ENCODE results near the gene LCORL. TPM values are rescaled to one million over a fixed set of nuclear protein-coding genes. Genes with fewer than 3 reads are reported as not detected.

The LCORL gene
- total RNA-seq, 2 experiments from 2014 or later: 11.6 to 14.4 TPM

DNA sequence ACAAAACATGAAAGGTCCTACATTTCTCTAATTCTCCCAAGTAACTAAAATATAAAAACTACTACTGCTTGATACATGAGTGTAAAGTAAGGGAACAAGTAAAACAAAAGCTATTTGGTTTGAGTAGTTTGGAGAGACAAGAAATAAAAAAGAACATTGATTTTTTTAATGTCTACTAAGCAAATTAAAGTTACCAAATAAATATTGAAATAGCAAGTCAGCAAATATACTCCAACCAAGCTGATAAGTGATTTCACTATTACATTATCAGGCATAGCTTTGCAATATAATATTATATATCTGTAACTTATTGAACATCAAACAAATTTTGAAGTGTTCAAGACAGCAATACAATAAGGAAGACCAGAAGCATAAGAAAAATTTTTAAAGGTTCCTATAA is 60.3 kb downstream of the LCORL start:
- DNase-seq: no peak
- ChIA-PET POLR2A (no interaction called here), CTCF (no interaction called here)
- Mint-ChIP-seq H3K9me3 (ENCODE audit: insufficient read depth) (no peaks in the 10 kb centered on the region), H3K27me3 (ENCODE audit: low read depth) (no peaks in the 10 kb centered on the region), H3K27ac (no peak overlapping the region), H3K36me3 (ENCODE audit: low read depth) (peaks cover 6% of the 10 kb centered on the region), H3K4me3 (no peak overlapping the region), H3K4me1 (ENCODE audit: low read depth) (no peaks in the 10 kb centered on the region)
- ATAC-seq: no peak

DNA sequence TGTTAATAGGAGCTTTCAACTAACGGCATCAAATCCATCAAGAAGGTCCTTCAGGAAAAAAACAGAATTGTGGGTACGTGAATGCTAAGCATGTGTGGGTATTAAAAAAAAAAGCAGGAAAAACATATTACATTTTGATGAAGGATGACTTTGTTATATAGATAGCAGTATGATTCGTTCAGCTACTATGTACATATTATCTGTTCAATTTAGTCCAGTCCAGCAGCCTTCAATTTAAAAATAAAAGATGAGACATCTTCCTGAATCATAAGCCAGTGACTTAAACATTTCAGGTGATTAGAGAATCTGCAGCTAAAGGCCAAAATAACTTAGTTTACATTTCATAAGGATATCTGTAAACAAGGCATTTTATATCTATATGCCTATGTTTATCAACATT is 63.4 kb downstream of the LCORL start:
- Mint-ChIP-seq H3K9me3 (ENCODE audit: insufficient read depth) (no peaks in the 10 kb centered on the region), H3K36me3 (ENCODE audit: low read depth) (peaks cover 17% of the 10 kb centered on the region), H3K4me1 (ENCODE audit: low read depth) (no peaks in the 10 kb centered on the region), H3K27ac (no peak overlapping the region), H3K27me3 (ENCODE audit: low read depth) (no peaks in the 10 kb centered on the region), H3K4me3 (no peak overlapping the region)
- ChIA-PET CTCF (no interaction called here), POLR2A (no interaction called here)
- ATAC-seq (no peak), DNase-seq (no peak)

DNA sequence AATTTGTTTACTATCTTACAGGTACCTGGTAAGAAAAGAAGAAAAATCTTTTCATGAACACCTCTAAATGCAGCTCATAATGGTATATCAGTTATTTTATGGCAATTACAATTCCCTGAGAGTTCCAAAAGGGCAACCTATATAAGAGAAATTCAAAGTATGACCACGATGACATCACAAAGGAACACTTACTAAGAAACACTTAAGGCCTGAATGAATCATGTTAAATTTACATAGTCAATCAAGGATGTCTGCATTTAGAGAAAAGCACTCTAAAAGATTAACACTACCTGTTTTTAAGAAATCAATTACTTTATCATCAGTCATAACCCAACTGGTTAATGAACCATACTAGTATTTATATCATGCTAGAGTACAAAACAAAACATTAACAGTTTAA is 63.9 kb downstream of the LCORL start:
- no peak for ATAC-seq
- POLR2A ChIA-PET: no interaction called here
- no peaks in the 10 kb centered on the region for H3K9me3 Mint-ChIP-seq (ENCODE audit: insufficient read depth)

DNA sequence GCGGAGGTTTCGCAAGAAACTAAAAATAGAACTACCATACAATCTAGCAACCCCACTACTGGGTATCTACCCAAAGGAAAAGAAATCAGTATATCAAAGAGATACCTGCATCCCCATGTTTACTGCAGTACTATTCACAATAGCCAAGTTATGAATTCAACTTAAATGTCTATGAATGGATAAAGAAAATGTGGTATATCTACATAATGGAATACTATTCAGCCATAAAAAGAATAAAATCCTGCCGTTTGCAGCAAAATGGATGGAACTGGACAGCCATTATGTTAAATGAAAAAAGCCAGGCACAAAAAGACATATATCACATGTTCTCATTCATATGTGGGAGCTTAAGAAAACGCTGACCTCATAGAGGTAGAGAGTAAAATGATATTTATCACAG is 65.3 kb downstream of the LCORL start:
- DNase-seq (no peak), ATAC-seq (no peak)
- Mint-ChIP-seq H3K36me3 (ENCODE audit: low read depth) (peaks cover 18% of the 10 kb centered on the region), H3K4me1 (ENCODE audit: low read depth) (no peaks in the 10 kb centered on the region), H3K27ac (no peak overlapping the region), H3K27me3 (ENCODE audit: low read depth) (no peaks in the 10 kb centered on the region), H3K9me3 (ENCODE audit: insufficient read depth) (no peaks in the 10 kb centered on the region), H3K4me3 (no peak overlapping the region)
- CTCF ChIA-PET: interaction anchor here (1.1 kb wide), 1 partner anchor 64 kb away, joined by 4 read pairs; no protein-coding TSS in a partner anchor
- POLR2A ChIA-PET: no interaction called here

More for the DNA sequence above, 63.9 kb downstream of the LCORL start:
- CTCF ChIA-PET: interaction anchor here (1.1 kb wide), 1 partner anchor 62 kb away, joined by 4 read pairs; no protein-coding TSS in a partner anchor
- Mint-ChIP-seq H3K36me3 (ENCODE audit: low read depth) (peaks cover 19% of the 10 kb centered on the region), H3K4me1 (ENCODE audit: low read depth) (no peaks in the 10 kb centered on the region), H3K27me3 (ENCODE audit: low read depth) (no peaks in the 10 kb centered on the region), H3K4me3 (no peak overlapping the region), H3K27ac (no peak overlapping the region)
- no peak for DNase-seq

DNA sequence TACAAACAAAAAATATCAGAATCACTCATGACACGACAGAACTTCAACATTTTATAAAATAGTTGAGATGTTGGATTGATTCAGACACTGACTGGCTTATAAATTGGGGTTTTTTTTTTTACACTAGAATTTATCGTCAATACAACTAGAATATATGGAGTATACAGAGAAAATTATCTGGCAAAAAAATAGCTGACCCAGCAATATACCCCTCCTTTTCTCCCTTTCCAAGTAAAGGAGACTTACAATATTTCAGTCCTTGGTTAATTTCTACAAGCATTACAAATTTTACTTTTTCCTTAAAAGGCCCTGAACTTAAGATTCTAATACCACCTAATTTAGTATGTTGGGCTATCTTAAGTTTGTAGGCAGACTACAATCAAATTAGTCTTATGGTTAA is 76.3 kb downstream of the LCORL start:
- Mint-ChIP-seq H3K36me3 (ENCODE audit: low read depth) (no peaks in the 10 kb centered on the region), H3K27ac (no peak overlapping the region), H3K4me1 (ENCODE audit: low read depth) (no peaks in the 10 kb centered on the region), H3K27me3 (ENCODE audit: low read depth) (no peaks in the 10 kb centered on the region), H3K4me3 (no peak overlapping the region), H3K9me3 (ENCODE audit: insufficient read depth) (no peaks in the 10 kb centered on the region)
- POLR2A ChIA-PET: no interaction called here
- DNase-seq (no peak), ATAC-seq (no peak)
- CTCF ChIA-PET: no interaction called here

DNA sequence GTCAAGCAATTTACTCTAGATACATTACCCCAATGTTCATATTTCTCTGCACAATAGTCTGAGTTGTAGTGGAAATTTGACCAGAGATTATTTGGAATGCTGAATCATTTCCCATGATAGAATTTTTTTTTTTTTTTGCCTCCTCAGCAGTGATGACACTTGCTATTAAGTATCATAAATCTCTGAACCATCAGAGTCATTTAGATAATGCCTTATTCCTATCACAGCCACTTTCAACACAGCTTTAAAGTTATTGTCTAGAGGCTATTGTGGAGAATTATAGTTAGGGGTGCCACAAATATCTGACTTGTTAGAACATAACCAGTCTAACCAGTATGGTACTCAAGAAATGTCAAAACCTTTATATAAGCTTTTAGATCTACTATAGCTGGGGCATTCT is 79.8 kb downstream of the LCORL start:
- ChIA-PET POLR2A (no interaction called here), CTCF (no interaction called here)
- Mint-ChIP-seq H3K4me3 (no peak overlapping the region), H3K27me3 (ENCODE audit: low read depth) (no peaks in the 10 kb centered on the region), H3K9me3 (ENCODE audit: insufficient read depth) (no peaks in the 10 kb centered on the region), H3K4me1 (ENCODE audit: low read depth) (no peaks in the 10 kb centered on the region), H3K36me3 (ENCODE audit: low read depth) (peaks cover 3% of the 10 kb centered on the region), H3K27ac (no peak overlapping the region)
- ATAC-seq (no peak), DNase-seq (no peak)

DNA sequence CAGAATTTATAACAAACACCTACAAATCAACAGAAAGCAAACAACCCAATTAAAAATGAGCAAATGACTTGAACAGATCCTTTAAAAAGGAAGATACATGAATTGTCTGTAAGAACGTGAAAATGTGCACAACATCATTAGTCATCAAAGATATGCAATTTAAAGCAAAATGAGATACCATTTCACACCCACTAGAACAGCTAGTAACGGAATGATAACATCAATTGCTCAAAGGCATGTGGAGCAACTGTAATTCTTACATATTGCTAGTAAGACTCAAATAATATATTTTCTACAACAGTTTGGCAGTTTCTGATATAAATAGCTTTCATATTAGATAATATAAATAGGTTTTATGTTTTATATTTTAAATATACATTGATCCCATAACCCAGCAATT is 82.5 kb downstream of the LCORL start:
- H3K9me3 Mint-ChIP-seq (ENCODE audit: insufficient read depth): peaks cover 3% of the 10 kb centered on the region
- H3K36me3 Mint-ChIP-seq (ENCODE audit: low read depth): peaks cover 9% of the 10 kb centered on the region
- DNase-seq: no peak
- ChIA-PET POLR2A (no interaction called here), CTCF (no interaction called here)
- H3K4me3 Mint-ChIP-seq: no peak overlapping the region
- no peak for ATAC-seq
- H3K27ac Mint-ChIP-seq: no peak overlapping the region
- H3K4me1 Mint-ChIP-seq (ENCODE audit: low read depth): no peaks in the 10 kb centered on the region
- no peaks in the 10 kb centered on the region for H3K27me3 Mint-ChIP-seq (ENCODE audit: low read depth)

DNA sequence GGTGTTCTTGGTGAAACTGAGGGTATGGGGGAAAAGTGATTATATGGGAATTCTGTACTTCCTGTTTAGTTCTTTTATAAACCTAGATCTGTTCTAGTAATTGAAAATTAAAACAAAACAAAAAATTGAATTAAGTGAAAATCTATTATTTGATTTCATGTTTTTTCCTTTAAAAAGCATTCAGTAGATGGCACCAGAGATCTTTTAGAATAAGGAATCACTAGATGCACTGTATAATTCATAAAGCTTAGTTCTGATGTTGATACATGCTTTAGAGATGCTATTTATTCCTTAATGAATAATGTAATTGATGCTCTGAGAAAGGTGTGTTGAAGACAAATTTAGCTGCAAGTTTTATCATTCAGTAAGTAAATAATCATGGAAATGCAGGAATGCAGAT is 87.3 kb downstream of the LCORL start:
- no peaks in the 10 kb centered on the region for H3K27me3 Mint-ChIP-seq (ENCODE audit: low read depth)
- DNase-seq (no peak), ATAC-seq (no peak)
- peaks cover 14% of the 10 kb centered on the region for H3K36me3 Mint-ChIP-seq (ENCODE audit: low read depth)
- H3K4me1 Mint-ChIP-seq (ENCODE audit: low read depth): no peaks in the 10 kb centered on the region
- no peak overlapping the region for H3K27ac Mint-ChIP-seq
- ChIA-PET CTCF (no interaction called here), POLR2A (no interaction called here)
- peaks cover 3% of the 10 kb centered on the region for H3K9me3 Mint-ChIP-seq (ENCODE audit: insufficient read depth)
- no peak overlapping the region for H3K4me3 Mint-ChIP-seq

DNA sequence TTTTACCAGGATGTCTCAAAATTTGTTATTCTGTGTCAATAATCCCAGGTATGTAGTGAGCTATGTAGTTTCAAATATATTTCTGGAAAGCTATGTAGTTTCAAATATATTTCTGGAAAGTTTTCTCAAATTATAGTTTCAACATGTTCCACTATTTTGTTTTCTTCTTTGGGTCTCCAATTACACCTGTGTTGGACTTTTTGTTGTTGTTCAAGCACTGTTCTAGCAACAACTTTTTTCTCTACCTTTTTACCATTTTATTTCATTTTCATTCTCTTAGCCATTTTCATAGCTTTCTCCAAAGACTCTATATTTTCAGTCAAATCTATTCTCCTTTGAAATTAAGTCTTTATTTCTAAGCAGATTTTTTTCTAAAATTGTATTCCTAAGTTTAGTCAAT is 88.4 kb downstream of the LCORL start:
- H3K4me1 Mint-ChIP-seq (ENCODE audit: low read depth): no peaks in the 10 kb centered on the region
- CTCF ChIA-PET: no interaction called here

DNA sequence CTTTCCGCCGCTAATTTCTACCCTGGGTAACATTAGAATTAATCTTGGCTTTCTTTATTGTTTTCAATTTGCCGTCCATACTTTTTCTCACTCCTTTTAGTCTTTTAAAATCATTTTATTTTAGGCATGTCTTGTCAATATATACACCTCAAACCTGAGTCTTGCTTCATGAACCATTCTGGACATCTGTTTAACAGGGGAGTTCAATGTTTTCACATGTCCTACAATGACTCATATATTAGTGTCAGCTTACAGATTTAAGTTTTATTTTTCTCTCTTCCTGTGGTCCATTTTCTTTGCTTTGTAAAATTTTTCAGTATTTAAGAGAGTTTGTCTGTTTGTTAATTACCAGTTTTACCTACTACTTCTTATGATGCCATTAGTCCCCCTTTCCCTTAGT is 89.5 kb downstream of the LCORL start:
- POLR2A ChIA-PET: no interaction called here
- ATAC-seq: no peak
- H3K9me3 Mint-ChIP-seq (ENCODE audit: insufficient read depth): peaks cover 3% of the 10 kb centered on the region
- H3K27ac Mint-ChIP-seq: no peak overlapping the region
- no peaks in the 10 kb centered on the region for H3K4me1 Mint-ChIP-seq (ENCODE audit: low read depth)
- no peaks in the 10 kb centered on the region for H3K27me3 Mint-ChIP-seq (ENCODE audit: low read depth)
- peaks cover 14% of the 10 kb centered on the region for H3K36me3 Mint-ChIP-seq (ENCODE audit: low read depth)
- no peak for DNase-seq
- no peak overlapping the region for H3K4me3 Mint-ChIP-seq
- CTCF ChIA-PET: no interaction called here

More for the DNA sequence above, 88.4 kb downstream of the LCORL start:
- POLR2A ChIA-PET: no interaction called here
- peaks cover 3% of the 10 kb centered on the region for H3K9me3 Mint-ChIP-seq (ENCODE audit: insufficient read depth)
- ATAC-seq (no peak), DNase-seq (no peak)
- no peak overlapping the region for H3K4me3 Mint-ChIP-seq
- no peaks in the 10 kb centered on the region for H3K27me3 Mint-ChIP-seq (ENCODE audit: low read depth)
- H3K27ac Mint-ChIP-seq: no peak overlapping the region
- peaks cover 14% of the 10 kb centered on the region for H3K36me3 Mint-ChIP-seq (ENCODE audit: low read depth)

DNA sequence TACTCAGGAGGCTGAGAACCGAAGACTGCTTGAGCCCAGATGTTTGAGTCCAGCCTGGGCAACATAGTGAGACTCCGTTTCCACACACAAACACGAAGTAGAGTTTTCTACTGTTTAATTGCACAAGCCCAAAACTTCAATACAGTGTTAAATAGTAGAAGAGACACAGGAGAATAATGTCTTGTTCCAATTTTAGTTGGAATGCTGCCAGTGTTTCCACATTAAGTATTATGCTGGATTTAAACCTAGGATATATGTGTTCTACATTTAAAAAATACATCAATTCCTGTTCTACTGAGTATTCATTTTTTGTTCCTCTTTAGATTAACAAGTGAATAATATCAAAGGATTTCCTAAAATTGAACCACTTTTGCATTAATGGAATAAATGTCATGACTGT is 91.3 kb downstream of the LCORL start:
- DNase-seq (no peak), ATAC-seq (no peak)
- ChIA-PET POLR2A (no interaction called here), CTCF (no interaction called here)
- Mint-ChIP-seq H3K4me1 (ENCODE audit: low read depth) (no peaks in the 10 kb centered on the region), H3K9me3 (ENCODE audit: insufficient read depth) (no peaks in the 10 kb centered on the region), H3K4me3 (no peak overlapping the region), H3K27me3 (ENCODE audit: low read depth) (no peaks in the 10 kb centered on the region), H3K27ac (no peak overlapping the region), H3K36me3 (ENCODE audit: low read depth) (peaks cover 8% of the 10 kb centered on the region)

DNA sequence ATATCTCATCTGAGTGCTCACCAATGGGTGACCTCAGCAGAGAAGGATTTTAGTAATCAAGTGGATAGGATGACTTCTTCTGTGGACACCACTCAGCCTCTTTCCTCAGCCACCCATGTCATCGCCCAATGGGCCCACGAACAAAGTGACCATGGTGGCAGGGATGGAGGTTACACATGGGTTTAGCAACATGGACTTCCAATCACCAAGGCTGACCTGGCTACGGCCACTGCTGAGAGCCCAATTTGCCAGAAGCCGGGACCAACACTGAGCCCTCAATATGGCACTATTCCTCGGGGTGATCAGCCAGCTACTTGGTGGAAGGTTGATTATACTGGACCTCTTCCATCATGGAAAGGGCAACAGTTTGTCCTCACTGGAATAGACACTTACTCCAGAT is 97.4 kb downstream of the LCORL start:
- Mint-ChIP-seq H3K4me1 (ENCODE audit: low read depth) (no peaks in the 10 kb centered on the region), H3K9me3 (ENCODE audit: insufficient read depth) (no peaks in the 10 kb centered on the region), H3K27me3 (ENCODE audit: low read depth) (no peaks in the 10 kb centered on the region), H3K27ac (no peak overlapping the region), H3K4me3 (no peak overlapping the region), H3K36me3 (ENCODE audit: low read depth) (peaks cover 8% of the 10 kb centered on the region)
- ATAC-seq (no peak), DNase-seq (no peak)
- ChIA-PET CTCF (no interaction called here), POLR2A (no interaction called here)

DNA sequence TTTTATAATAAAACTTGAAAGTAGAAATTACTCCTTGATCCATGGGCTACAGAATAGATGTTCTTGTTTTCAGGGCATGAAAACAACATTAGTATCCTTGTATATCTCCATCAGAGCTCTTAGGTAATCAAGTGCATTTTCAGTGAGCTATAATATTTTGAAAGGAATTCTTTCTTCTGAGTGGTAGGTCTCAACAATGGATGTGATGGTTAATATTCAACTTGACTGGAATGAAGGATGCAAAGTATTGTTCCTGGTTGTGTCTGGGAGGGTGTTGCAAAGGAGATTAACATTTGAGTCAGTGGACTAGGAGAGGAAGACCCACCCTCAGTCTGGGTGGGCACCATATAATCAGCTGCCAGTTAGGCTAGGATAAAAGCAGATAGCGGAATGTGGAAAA is 100.1 kb downstream of the LCORL start:
- no peak overlapping the region for H3K27ac Mint-ChIP-seq
- CTCF ChIA-PET: no interaction called here
- no peak for ATAC-seq

More for the DNA sequence above, 100.1 kb downstream of the LCORL start:
- H3K36me3 Mint-ChIP-seq (ENCODE audit: low read depth): peaks cover 13% of the 10 kb centered on the region
- no peak for DNase-seq
- H3K27me3 Mint-ChIP-seq (ENCODE audit: low read depth): no peaks in the 10 kb centered on the region
- no peaks in the 10 kb centered on the region for H3K4me1 Mint-ChIP-seq (ENCODE audit: low read depth)
- POLR2A ChIA-PET: no interaction called here
- H3K9me3 Mint-ChIP-seq (ENCODE audit: insufficient read depth): no peaks in the 10 kb centered on the region
- no peak overlapping the region for H3K4me3 Mint-ChIP-seq
